H1 (cell line): ENCODE data around the gene C2orf92. TPM values are rescaled to one million over a fixed set of nuclear protein-coding genes. Genes with fewer than 3 reads are reported as not detected.

Experiments
- HDAC2 ChIP-seq, 2 experiments: fragments of 300-600 bp in 1 of 2; sonication (generic) in 1 of 2; IDR thresholded peaks; 2 replicates each; pipeline ENCODE4 v1.6.1; 2011 to 2012; ENCODE audit warnings: low read depth in 2 of 2, low read length in 2 of 2, mild to moderate bottlenecking in 2 of 2, moderate library complexity in 2 of 2, borderline replicate concordance in 1 of 2, inconsistent platforms in 1 of 2
- POLR2A ChIP-seq, 2 experiments: IDR thresholded peaks; 1 replicate in 1 of 2; 2 replicates in 1 of 2; pipeline ENCODE4 v1.6.1; 2011; ENCODE audit warnings: low read depth in 2 of 2, low read length in 2 of 2, mild to moderate bottlenecking in 2 of 2; ENCODE audit errors: control extremely low read depth in 1 of 2
- POLR2AphosphoS5 ChIP-seq: IDR thresholded peaks from 2 replicates; pipeline ENCODE4 v1.6.1; 2011; ENCODE audit warnings: low read depth, low read length
- SP4 ChIP-seq: IDR thresholded peaks from 2 replicates; pipeline ENCODE4 v1.6.1; 2012; ENCODE audit warnings: low read length, inconsistent platforms
- TAF1 ChIP-seq: IDR thresholded peaks from 2 replicates; pipeline ENCODE4 v1.6.1; 2011; ENCODE audit warnings: mild to moderate bottlenecking, low read depth, low read length
- USF2 ChIP-seq: IDR thresholded peaks from 2 replicates; pipeline ENCODE4 v1.6.1; 2011; ENCODE audit warnings: low read length, improper control_type of control experiment
- YY1 ChIP-seq: IDR thresholded peaks from 2 replicates; pipeline ENCODE4 v1.6.1; 2011; ENCODE audit warnings: low read depth, mild to moderate bottlenecking, low read length
- polyA plus RNA-seq, 7 experiments: library from polyadenylated mRNA; depleted of rRNA in 3 of 7; stranded (reverse) in 5 of 7; unstranded in 2 of 7; fragments of >200 nt in 5 of 7; fragments of 200-250 nt in 2 of 7; gene quantifications; 1 replicate in 5 of 7; 2 replicates in 1 of 7; 4 replicates in 1 of 7; pipeline versions ENCODE4 v1.2.1 to v1.2.3, GENCODE V29; 2011 to 2013; ENCODE audit warnings: missing spikeins in 2 of 7, mixed read lengths in 2 of 7
- total RNA-seq: library from RNA; stranded (reverse); fragmentation: NEBNext Ultra II Directional; extraction: Animal tissue kit (Norgen Biotek cat#: 25700); gene quantifications from 2 replicates; pipeline ENCODE4 v1.2.1, GENCODE V29; 2021

Gene C2orf92
- total and polyA plus RNA-seq, 2 of the 8 experiments (the other 6 are each of a cell fraction or from before 2014, with no cell fraction given): 2.3 to 3.7 TPM

DNA sequence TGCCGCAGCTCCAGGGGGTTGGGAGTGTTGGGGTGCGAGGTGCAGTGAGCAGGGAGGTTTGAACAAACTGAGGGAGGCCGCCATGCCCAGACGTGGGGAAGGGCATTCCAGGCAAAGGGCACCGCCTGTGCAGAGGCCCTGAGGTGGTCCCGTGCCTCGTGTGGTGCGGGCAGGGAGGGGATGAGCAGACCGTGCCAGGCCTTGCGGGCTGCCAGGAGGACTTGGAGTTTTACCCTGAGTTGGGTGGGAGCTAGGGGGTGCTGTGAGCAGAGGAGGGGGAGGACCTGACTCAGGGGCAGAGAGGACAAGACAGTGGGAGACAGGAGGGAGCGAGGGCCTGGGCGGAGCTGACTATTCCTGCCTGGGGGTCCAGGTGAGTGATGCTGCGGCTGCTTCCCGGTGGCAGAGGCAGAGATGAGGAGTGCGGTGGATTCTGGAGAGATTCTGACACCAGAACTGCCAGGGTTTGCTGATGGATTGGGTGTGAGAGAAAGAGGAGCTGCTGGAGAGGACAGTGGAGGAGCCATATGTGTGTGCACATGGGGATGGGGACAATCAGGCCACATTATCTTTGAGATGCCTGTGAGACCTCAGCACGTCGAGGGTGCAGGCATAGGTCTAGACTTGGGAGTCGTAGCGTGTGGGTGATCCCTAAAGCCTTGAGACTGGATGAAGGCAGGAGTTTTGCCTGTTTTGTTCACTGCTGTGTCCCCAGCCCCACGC lies 67.3 kb downstream of the C2orf92 start (continued):
- TF ChIP-seq USF2 (no peak), POLR2A (IDR thresholded peaks at IDR 0.05; ENCODE audit: control extremely low read depth in 1 of 2, low read depth in 2 of 2, low read length in 2 of 2) (no peak), HDAC2 (IDR thresholded peaks at IDR 0.05; ENCODE audit: borderline replicate concordance in 1 of 2, low read depth in 2 of 2, low read length in 2 of 2) (no peak), YY1 (no peak), POLR2AphosphoS5 (no peak), SP4 (no peak), TAF1 (no peak)
